Sigmoid colon (tissue), 4 donors: ENCODE results near the gene NKX2-3.

ENCODE experiments used
- CTCF ChIP-seq, 4 experiments: fragments of 450-650 bp in 3 of 4; fragments of 200-600 bp in 1 of 4; IDR thresholded peaks; one replicate each; pipeline ENCODE4 v1.5.1; 2016 to 2019; ENCODE audit warnings: antibody characterized with exemption in 4 of 4, mild to moderate bottlenecking in 3 of 4, moderate library complexity in 2 of 4
- EP300 ChIP-seq, 4 donors: sonication (generic); formaldehyde crosslinking; IDR thresholded peaks; one replicate each; pipeline ENCODE4 v1.6.1; 2017; ENCODE audit warnings: antibody characterized with exemption in 4 of 4
- POLR2A ChIP-seq, 2 donors: fragments of 450-650 bp; IDR thresholded peaks; one replicate each; pipeline ENCODE4 v1.6.1; 2016; ENCODE audit warnings: antibody characterized with exemption in 2 of 2, mild to moderate bottlenecking in 2 of 2, moderate library complexity in 2 of 2
- POLR2AphosphoS5 ChIP-seq, 4 donors: sonication (generic); formaldehyde crosslinking; IDR thresholded peaks; one replicate each; pipeline ENCODE4 v1.6.1; 2017; ENCODE audit warnings: antibody characterized with exemption in 4 of 4

- TF ChIP-seq CTCF (IDR thresholded peaks at IDR 0.05) (no peak), POLR2A (IDR thresholded peaks at IDR 0.05) (no peak), POLR2AphosphoS5 (IDR thresholded peaks at IDR 0.05) (no peak), EP300 (IDR thresholded peaks at IDR 0.05) (no peak)
Observed at GRCh38 chr10:99557044-99557443, 24.3 kb downstream of the NKX2-3 start.
